Parathyroid adenoma (tissue), 2 donors: ENCODE measurements around the gene SUPT3H.

ENCODE experiments used
- H2AFZ ChIP-seq: fragments of 300-600 bp; sonication (generic); one replicate; pipeline ENCODE4 v1.7.0; 2017; ENCODE audit warnings: antibody characterized with exemption, mild to moderate bottlenecking
- H3K27ac ChIP-seq: fragments of 300-600 bp; sonication (generic); one replicate; pipeline ENCODE4 v1.7.0; 2017
- H3K27me3 ChIP-seq: fragments of 300-600 bp; sonication (generic); one replicate; pipeline ENCODE4 v1.7.0; 2017; ENCODE audit warnings: low read length; ENCODE audit not compliant: control insufficient read depth, insufficient read depth
- H3K36me3 ChIP-seq: fragments of 300-600 bp; sonication (generic); one replicate; pipeline ENCODE4 v1.7.0; 2017; ENCODE audit warnings: low read length; ENCODE audit not compliant: control insufficient read depth, insufficient read depth
- H3K4me1 ChIP-seq: fragments of 300-600 bp; sonication (generic); one replicate; pipeline ENCODE4 v1.7.0; 2017; ENCODE audit warnings: control low read depth
- H3K4me2 ChIP-seq: fragments of 300-600 bp; sonication (generic); one replicate; pipeline ENCODE4 v1.7.0; 2017; ENCODE audit warnings: low read length
- H3K4me3 ChIP-seq: fragments of 300-600 bp; sonication (generic); one replicate; pipeline ENCODE4 v1.7.0; 2017; ENCODE audit warnings: low read depth, low read length
- H3K79me2 ChIP-seq: fragments of 300-600 bp; sonication (generic); one replicate; pipeline ENCODE4 v1.7.0; 2017; ENCODE audit warnings: control low read depth
- H3K9ac ChIP-seq: fragments of 300-600 bp; sonication (generic); one replicate; pipeline ENCODE4 v1.7.0; 2017; ENCODE audit warnings: mild to moderate bottlenecking
- H3K9me3 ChIP-seq: fragments of 300-600 bp; sonication (generic); one replicate; pipeline ENCODE4 v1.7.0; 2017; ENCODE audit warnings: low read length; ENCODE audit not compliant: control insufficient read depth
- CTCF ChIP-seq: fragments of 300-600 bp; sonication (generic); IDR thresholded peaks from one replicate; pipeline ENCODE4 v1.7.0; 2017; ENCODE audit warnings: antibody characterized with exemption, mild to moderate bottlenecking
- donor health status: primary hyperparathyroidism.

SUPT3H gene

GRCh38 chr6:45420083-45420908, 42.6 kb upstream of the SUPT3H start:
- Histone ChIP-seq H3K27me3 (peaks cover 18% of the 10 kb centered on the region), H3K9ac (no peak overlapping the region), H3K79me2 (no peaks in the 10 kb centered on the region), H3K27ac (no peak overlapping the region), H2AFZ (no peak overlapping the region), H3K4me1 (no peaks in the 10 kb centered on the region), H3K36me3 (no peaks in the 10 kb centered on the region), H3K9me3 (no peaks in the 10 kb centered on the region), H3K4me3 (no peak overlapping the region), H3K4me2 (no peak overlapping the region)
- TF ChIP-seq CTCF = no peak

GRCh38 chr6:45419571-45420082, 41.9 kb upstream of the SUPT3H start:
- no peaks in the 10 kb centered on the region for H3K9me3 ChIP-seq
- H3K36me3 ChIP-seq = no peaks in the 10 kb centered on the region
- peak; percentile 19 for TF ChIP-seq CTCF
- no peak overlapping the region for H3K9ac ChIP-seq
- H3K79me2 ChIP-seq = no peaks in the 10 kb centered on the region
- no peak overlapping the region for H2AFZ ChIP-seq
- H3K27ac ChIP-seq = no peak overlapping the region
- H3K4me2 ChIP-seq = peak overlapping the region; percentile 39
- H3K4me1 ChIP-seq = no peaks in the 10 kb centered on the region
- no peak overlapping the region for H3K4me3 ChIP-seq
- peaks cover 18% of the 10 kb centered on the region for H3K27me3 ChIP-seq

GRCh38 chr6:45417436-45417835, 39.7 kb upstream of the SUPT3H start:
- Histone ChIP-seq H2AFZ (no peak overlapping the region), H3K4me3 (no peak overlapping the region), H3K27me3 (peaks cover 7% of the 10 kb centered on the region), H3K79me2 (no peaks in the 10 kb centered on the region), H3K36me3 (no peaks in the 10 kb centered on the region), H3K27ac (no peak overlapping the region), H3K9me3 (no peaks in the 10 kb centered on the region), H3K4me1 (no peaks in the 10 kb centered on the region), H3K9ac (no peak overlapping the region), H3K4me2 (no peak overlapping the region)
- no peak for TF ChIP-seq CTCF

- Histone ChIP-seq H3K4me3 (no peak overlapping the region), H3K79me2 (no peaks in the 10 kb centered on the region), H3K4me2 (no peak overlapping the region), H3K4me1 (no peaks in the 10 kb centered on the region), H3K36me3 (no peaks in the 10 kb centered on the region), H3K27ac (no peak overlapping the region), H3K9ac (no peak overlapping the region), H3K9me3 (no peaks in the 10 kb centered on the region), H2AFZ (no peak overlapping the region), H3K27me3 (peaks cover 7% of the 10 kb centered on the region)
- no peak for TF ChIP-seq CTCF
These were observed 39.0 kb upstream of the SUPT3H start for GRCh38 chr6:45416700-45417099.
